NCI-H748 (cell line): ENCODE results near the gene FBXL17.

Experiments used
- DNase-seq: peaks from one replicate; lab custom pipeline; 2025; ENCODE audit not compliant: unreplicated experiment; lab: John Stamatoyannopoulos, UW

FBXL17 gene

DNA sequence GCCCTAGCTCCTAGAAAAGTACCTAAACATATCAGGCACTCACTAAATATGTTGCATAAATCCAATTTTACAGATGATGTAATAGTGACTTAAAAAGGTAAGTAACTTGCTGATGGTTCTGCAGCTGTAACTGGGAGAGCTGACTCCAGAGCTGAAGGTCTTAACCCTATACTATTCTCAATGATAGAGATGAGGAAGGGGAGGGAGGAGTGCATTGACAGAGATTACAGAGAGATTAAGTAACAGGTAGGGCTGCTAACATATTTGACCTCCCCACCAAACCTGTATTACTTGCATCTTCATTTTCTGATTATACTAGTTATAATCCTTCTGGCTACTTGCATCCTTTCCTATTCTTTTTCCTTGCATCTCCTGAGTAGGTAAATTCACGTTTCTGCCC lies 455.8 kb downstream of the FBXL17 start:
- no peak for DNase-seq

DNA sequence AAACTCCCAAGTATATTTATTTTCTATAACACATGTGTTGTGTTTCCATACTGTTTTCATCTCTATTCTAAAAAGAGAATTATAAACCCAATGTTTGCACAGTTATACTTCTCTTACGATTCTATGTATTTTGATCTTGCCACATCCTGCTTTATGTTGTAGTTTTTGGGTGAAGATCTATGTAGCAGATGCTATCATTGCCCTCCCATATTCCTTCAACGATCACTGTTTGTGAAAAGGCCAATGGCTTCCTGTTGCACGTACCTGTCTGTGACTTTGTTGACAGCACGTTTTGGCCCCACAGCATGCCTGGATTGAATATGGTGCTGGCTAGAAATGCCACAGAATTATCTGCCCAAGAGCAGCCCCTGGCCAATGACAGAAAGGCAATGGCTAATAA lies 456.7 kb downstream of the FBXL17 start:
- DNase-seq = no peak

DNA sequence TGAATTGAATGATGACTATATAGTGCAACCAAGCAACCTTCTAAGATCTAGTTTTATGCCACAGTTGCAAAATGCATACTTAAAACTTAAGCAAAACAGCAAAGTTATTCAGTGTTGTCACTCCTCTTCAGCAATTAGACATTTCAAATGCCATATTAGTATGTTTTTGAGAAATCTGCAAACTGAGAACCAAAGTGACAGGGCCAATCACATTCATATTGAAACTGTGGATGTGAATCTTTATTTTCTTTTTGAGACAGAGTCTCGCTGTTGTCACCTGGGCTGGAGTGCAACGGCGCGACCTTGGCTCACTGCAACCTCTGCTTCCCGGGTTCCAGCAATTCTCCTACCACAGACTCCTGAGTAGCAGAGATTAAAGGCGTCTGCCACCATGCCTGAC lies 461.9 kb downstream of the FBXL17 start:
- no peak for DNase-seq

DNA sequence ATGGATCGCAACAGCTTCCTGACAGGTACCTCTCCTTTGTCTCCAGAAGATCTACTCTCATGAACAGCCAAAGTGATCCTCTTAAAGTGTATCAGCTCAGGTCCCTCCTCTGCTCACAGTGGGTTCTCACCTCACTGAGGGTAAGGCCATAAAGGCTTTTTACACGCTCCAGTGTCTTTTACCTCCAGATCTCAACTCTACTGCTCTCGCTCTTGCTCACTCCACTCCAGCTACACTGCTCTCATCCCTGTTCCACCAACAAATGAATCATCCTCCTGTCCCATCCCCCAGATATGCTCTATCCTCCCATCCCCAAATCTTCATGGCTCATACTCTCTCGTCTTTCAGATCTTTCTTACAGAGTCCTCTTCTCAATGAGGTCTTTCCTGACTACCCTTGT lies 462.5 kb downstream of the FBXL17 start:
- DNase-seq = no peak

DNA sequence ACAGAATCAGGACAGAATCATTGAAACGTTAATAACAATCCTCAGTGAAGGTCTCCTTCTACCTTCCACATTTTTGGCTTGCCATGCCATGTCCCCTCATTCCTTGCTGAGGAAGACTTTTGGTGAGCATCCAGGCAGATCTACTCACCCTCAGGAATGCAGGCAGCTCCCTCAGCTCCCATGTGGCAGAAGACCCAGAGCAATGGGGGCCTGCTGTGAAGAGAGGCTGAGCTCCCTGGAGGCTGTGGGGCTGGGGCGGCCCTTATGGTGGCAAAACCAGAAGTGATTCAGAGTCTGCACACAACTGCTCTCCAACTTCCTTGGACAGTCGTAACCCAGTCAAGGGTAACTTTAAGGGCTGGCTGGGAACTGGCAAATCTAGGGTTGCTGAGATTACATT lies 463.9 kb downstream of the FBXL17 start:
- DNase-seq = no peak

DNA sequence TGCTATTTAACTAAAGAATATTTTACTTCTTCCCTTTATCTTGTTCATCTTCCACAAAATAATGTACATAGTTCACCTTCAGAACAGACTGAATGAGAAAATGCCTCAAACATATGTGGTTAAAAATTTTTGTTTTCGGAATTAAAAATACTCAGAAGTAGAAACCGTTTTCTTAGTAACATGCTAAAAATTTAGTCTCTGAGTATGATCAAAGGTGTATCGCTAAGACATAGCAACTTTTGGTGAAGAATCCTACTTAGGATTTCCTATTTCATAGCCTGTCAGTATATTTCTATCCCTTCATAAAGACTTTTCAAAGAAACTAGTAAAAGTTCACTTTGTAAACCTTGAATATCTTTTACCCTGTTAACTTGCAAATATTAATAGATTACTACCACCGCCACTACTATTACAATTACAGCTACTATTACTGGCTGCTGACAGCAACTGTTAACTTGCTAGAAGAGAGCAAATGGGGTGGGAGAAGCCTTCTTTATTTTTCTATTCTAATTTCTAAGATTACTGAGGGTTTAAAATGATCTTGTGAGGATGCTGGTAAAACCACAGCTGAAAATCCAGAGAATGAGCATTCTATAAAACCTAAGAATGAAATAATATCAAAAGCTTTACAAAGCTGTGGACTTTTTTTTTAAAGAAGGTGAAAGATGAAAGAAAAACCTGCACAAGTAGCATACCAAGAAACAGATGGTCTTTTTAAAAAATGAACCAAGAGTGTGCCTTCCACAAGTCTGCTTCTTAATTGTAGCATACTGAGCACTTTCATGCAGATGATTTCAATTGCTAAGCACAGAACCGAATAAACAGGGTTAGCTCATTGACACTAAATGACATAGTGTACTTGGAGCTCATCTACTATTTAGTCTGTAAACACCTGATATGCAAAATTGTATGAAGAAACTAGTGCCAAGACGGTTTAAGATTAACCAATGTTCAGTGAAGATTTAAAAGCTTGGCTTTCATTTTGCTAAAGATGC lies 464.9 kb downstream of the FBXL17 start:
- DNase-seq = no peak

DNA sequence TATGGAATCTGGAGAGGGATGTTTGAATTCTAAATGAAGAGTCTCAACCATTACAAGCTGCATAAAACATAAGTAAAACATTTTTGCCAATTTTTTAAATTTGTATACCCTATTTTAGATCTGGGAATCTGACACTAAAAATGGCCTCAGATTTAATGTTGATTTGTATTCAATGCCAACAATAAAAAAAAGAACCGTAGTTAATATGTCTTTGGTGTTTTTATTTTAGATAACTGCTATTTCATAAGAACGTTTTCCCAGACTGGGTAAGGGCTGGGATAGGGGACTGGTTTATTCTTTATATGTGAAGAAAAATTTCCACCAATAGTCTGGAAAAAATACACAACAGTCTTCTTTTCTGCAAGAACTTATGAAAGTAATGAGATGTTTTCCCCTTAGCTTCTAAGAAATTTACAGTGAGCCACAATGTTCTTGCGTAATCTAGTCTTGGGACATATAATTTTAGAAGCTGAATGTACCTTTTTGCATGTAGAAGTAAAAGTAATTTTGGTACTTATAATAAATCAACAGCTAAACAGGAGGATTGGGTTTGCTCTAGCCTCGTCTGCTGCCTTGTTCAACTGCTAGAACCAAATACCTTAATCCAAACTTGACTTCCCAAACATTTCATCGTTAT lies 466.6 kb downstream of the FBXL17 start:
- DNase-seq = no peak

DNA sequence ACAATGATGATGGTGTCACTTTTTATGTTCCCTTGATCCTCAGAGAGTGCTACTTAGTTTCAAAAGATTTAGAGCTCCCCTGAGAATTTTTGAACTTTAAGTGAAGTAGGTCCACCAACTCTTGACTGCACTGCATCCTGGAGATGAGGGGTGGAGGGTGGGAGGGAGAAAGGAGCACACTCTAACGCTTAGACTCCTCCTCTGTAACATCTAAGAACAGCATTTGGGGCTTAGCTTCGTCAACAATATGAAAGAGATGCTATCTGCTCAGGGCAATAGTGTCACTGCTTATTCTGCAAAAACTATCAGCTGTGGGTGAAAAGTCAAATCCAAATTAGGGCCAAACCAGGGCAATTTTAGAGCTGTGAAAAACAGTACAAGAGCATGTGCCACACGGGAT lies 468.4 kb downstream of the FBXL17 start:
- DNase-seq = no peak

DNA sequence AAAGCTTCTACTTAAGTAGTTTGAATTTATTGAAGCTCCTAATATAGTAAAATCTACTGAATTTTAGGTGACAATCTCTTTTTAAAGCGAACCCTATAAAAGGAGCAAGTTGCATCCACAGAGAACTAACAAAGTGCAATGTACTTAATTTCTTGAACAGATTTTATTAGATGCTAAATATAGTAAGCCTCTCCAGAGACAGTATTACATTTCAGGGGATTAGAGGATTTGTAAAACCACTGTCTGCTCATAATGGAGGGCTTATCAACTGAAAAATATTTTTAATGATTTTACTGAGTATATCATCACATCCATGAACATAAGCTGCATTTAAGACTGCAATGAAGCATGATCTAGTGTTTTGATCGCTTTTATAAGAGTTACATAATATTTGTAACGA lies 481.2 kb downstream of the FBXL17 start:
- no peak for DNase-seq

DNA sequence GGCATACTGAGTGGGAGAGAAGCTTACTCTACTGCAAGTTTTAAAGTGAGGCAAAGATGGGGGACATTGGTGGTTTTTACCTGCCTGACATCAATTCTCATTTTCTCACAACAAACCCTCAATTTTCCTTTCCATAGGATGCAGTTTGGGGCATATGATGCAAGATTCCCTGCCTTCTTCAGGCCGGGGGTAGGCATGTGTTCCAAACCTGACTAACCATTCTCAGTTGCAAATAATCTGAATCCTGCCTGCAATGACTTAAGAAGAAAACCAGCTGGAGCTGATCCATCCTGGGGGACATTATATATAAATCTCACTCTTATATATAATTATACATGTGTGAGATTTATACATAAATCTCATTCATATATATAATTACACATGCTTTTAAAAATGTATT lies 487.5 kb downstream of the FBXL17 start:
- no peak for DNase-seq

DNA sequence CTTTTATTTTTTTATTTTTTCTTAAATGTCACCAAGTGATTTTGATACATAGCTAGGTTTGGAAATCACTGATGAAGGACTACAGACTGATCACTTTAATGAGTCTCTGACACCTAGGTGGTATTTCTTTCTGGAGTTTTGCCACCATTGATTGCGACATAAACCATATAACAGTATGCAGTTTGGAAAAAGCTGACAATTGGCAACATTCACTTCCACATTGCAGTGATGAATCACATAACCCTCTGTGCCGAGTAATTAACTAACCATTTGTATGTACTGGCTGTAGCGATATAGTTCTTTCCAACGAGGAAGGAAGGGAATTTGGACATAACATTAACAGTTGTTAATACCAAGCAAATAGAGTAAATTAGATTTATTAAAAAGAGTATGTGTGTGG lies 488.3 kb downstream of the FBXL17 start:
- DNase-seq = no peak

DNA sequence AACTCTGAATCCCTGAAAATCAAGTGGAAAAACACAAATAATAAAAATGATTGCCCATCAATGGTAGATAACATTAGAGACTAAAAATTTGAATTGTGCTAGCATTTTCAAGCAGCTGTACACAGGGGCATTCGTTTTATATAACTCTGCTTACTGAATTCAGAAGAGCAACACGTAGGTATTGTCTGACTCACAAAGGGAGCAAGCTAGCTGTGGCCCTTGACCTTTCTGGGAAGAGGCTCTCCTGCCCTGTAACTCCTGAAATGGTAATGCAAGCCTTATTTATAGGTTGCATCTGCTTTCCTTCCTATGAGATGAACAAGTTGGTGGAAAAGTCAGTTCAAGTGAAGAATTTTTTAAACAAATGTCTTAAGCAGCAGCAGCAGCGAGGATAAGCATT lies 492.5 kb downstream of the FBXL17 start:
- no peak for DNase-seq

DNA sequence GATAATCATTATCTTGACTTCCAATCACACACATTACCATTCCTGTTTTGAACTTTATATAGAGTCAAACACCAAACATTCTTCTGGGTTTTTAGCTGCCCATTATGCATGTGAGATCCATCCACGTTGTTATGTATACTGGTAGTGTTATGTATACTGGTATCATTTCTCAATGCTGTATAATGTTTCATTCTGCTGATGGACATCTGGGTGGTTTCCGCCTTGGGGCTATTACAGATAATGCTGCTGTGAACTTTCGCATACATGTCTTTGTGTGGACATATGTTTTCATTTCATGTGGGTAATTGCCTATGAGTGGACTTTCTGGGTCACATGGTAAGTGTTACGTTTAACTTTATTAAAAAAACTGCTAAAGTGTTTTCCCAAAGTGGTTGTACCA lies 493.4 kb downstream of the FBXL17 start:
- no peak for DNase-seq

DNA sequence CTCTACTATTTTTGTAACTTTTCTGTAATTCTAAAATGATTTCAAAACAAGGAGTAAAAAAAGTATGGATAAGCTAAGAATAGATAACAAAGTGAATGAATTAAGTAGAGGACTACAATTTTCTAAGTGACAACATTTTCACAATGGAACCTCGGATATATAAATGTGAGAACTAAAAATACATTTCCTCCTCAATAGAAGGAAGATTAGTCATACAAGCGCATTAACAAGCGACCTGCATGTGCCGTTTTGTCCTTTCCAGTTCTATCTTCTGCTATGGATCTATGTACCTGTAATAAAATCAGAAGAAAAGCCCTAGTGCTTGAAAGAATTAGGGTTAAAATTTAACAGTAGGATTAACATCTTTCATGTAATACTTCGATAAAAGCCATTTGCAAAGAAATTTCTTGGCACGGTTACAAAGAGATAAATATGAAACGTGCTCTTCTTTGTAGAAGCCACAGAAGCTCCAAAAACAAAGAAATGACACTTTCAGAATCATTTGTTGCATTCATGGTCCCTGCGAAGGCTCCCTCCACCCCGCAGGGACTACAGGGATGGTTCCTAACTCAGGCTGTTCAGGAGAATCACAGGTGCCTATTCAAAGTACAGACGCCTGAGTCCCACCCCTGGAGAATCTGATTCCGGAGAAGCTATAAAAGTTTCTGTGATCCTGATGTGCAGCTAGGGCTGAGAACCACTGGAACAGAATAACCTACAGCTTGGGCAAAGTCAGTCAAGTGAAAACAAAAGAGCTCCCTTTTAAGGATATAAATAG lies 494.5 kb downstream of the FBXL17 start:
- no peak for DNase-seq

DNA sequence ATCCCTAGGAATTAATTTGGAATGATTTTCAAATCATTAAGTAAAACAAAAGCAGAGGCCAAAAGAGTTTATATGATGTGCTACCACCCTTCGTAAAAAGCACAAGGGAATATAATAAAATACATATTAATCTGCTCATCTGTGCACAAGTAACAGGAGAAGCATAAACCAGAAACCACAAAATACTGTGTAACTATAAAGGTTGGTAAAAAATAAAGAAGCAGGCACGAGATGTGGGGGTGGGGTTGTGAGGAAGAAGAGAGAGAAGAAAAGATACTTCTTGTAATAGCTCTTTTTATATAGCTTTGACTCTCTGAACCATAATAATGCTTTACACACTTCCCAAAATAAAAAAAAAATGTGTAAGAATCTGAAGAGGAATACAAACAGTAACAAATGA lies 496.3 kb downstream of the FBXL17 start:
- no peak for DNase-seq

DNA sequence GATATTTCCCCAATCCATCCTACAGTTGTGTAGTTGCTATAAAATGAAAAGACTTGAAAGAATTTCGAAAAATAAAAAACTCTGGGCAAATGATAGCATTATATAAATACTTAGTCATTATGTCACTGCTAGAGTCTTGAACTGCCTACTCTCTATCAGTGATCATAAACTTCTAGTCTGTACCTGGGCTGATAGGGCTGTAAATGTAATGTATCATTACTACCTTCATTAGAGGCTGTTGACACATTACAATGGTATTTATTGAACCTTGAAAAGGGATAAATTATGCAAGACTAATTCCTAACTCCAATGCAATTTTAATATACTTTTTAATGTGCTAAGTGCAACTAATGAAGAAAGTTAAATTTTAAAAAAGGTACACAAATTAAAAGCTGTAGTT lies 497.0 kb downstream of the FBXL17 start:
- no peak for DNase-seq

DNA sequence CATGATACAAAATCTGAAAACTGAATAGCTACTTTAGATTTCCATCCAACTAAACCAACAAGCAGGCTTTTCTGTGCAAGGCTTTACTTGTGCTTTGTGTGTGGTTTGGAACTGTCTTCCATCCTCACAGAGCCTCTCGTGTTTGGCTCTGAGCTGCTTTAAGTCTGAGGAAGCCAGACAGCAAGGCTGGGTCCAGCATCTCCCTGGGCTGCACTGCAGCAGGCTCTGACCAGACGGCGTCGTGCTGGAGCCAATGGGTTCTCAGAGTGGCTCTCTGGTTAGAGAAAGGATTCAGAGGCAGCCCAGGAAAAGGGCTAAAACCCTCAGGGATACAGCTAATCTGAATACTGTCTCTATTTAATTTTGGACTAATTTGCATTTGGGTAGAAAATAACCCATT lies 503.2 kb downstream of the FBXL17 start:
- no peak for DNase-seq

DNA sequence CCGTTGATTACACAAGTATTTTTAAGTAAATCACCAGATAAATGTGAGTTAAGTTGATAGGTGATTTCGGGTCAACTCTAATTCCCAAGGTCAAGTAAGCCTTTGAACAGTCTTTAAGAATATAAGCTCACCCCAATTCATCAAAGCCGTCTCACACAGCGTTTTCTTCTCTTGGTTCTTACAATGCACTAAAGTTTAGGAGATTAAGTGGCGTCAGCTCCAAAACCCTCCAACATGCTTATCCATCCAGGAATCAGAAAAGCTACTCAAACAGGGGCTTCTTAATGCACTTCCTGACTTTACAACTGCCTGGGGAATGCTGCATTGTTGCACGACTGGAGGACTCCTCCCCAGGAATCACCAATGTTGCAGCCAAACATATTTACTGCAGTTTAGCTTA lies 505.0 kb downstream of the FBXL17 start:
- no peak for DNase-seq

DNA sequence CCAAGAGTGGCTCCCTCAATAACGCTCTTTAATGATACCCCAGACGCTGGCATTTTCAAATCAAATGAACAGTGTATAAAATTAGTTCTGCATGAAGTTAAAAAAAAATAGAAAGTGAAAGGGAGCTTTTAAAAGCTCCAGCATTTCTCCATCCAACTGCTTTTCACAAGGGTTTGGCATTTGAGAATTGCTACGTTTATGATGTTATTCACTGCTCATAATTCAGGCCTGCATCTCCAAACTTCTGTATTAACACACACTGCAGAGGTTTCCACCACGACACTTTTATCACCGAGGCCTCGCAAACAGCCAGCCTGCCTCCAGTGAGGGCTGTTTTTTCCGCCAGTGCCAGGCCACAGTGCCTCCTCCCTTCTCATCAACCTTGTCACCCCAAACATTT lies 505.6 kb downstream of the FBXL17 start:
- no peak for DNase-seq

DNA sequence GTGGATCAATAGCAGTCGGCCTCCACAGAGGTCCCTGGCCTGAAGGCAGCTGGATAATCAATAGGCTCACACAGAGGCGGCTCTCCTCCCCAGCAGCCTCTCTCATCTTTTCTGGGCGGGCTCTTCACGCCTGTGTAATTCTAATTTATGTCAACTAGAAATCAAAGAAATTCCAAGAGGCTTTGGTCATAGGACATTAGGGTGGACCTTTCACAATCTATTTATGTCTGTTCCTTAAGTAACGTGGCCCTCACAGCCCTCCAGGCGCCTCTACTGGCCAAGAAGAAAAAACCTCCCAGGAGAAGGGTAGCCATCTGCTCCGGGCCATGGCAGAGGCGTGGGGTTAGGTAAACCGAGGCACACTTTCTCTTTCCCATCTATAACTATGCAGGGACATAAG lies 506.1 kb downstream of the FBXL17 start:
- DNase-seq = no peak

DNA sequence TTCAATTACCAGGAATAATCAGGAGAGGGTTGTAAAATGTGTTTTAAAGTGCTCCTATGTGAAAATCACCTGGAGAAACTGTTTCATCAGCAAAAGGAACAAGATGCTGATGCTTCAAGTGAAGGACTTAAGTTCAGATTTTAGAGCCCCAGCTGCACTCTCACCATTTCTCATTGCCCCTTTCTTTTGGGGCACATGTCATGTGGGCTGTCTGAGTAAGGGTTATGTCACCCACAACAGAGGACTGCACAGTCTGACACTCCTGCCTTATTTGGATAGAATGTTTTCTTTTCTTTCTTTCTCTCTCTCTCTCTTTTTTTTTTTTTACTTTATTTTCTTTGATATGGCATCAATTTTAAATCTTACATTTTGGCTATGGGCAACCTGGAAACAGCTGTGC lies 507.1 kb downstream of the FBXL17 start:
- DNase-seq = no peak

DNA sequence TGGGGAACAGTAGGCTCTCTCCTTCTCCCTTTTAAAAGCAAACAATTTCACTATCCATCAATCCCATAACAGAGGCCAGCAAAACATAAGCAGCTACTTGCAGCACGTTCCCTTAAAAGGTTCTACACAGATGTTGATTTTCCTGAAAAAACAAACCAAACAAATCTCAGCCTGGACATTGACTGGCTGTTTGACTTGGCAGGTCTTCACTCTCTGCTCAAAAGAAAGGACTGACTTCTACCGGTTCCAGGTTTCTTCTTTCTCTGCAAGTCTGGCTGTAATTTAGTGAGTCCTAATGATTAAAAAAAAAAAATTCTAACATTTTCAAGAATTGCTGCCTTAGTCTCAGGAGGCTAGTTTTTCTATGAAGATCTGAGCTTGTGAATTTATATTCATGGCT lies 508.0 kb downstream of the FBXL17 start:
- DNase-seq = peak; percentile 22
